Smooth muscle cell (in vitro differentiated cells): Measurements from ENCODE around the gene PLA2G6. TPM values are rescaled to one million over a fixed set of nuclear protein-coding genes. Genes with fewer than 3 reads are reported as not detected.

Source experiments
- DNase-seq: peaks from one replicate; lab custom pipeline; 2025; ENCODE audit not compliant: unreplicated experiment; lab: John Stamatoyannopoulos, UW
- H2AFZ ChIP-seq: fragments of 200-600 bp; sonication (generic); 2 replicates; pipeline ENCODE4 v1.6.0; 2016; ENCODE audit warnings: antibody characterized with exemption, low read depth, mild to moderate bottlenecking
- H3F3A ChIP-seq: fragments of 200-600 bp; sonication (generic); 2 replicates; pipeline ENCODE4 v1.6.0; 2017; ENCODE audit warnings: antibody characterized with exemption, low read depth
- H3K27ac ChIP-seq: fragments of 200-600 bp; sonication (generic); 2 replicates; pipeline ENCODE4 v1.5.1; 2016; ENCODE audit warnings: low read depth, mild to moderate bottlenecking
- H3K27me3 ChIP-seq: fragments of 200-600 bp; sonication (generic); 2 replicates; pipeline ENCODE4 v1.6.1; 2016; ENCODE audit warnings: low read depth, mild to moderate bottlenecking
- H3K36me3 ChIP-seq: fragments of 200-600 bp; sonication (generic); 2 replicates; pipeline ENCODE4 v1.5.1; 2016; ENCODE audit warnings: low read depth
- H3K4me1 ChIP-seq: fragments of 200-600 bp; sonication (generic); 2 replicates; pipeline ENCODE4 v1.5.1; 2016; ENCODE audit warnings: low read depth
- H3K4me2 ChIP-seq: fragments of 200-600 bp; sonication (generic); 2 replicates; pipeline ENCODE4 v1.6.0; 2016; ENCODE audit warnings: mild to moderate bottlenecking
- H3K4me3 ChIP-seq: fragments of 200-600 bp; sonication (generic); 2 replicates; pipeline ENCODE4 v1.5.1; 2016; ENCODE audit warnings: mild to moderate bottlenecking
- H3K79me2 ChIP-seq: fragments of 200-600 bp; sonication (generic); 2 replicates; pipeline ENCODE4 v1.6.0; 2016; ENCODE audit warnings: low read depth, mild to moderate bottlenecking
- H3K9ac ChIP-seq: fragments of 200-600 bp; sonication (generic); 2 replicates; pipeline ENCODE4 v1.6.0; 2016; ENCODE audit warnings: low read depth
- H3K9me3 ChIP-seq: fragments of 200-600 bp; sonication (generic); replicated peaks from 2 replicates; pipeline ENCODE4 v1.5.1; 2016; ENCODE audit warnings: low read depth
- H4K20me1 ChIP-seq: fragments of 200-600 bp; sonication (generic); 2 replicates; pipeline ENCODE4 v1.6.0; 2016; ENCODE audit warnings: low read depth
- CTCF ChIP-seq: fragments of 200-600 bp; sonication (generic); IDR thresholded peaks from 2 replicates; pipeline ENCODE4 v1.5.1; 2017; ENCODE audit warnings: borderline replicate concordance, mild to moderate bottlenecking, antibody characterized with exemption; ENCODE audit not compliant: insufficient read depth, poor library complexity, severe bottlenecking
- WGBS: methylation state at CpG from one replicate; pipeline ENCODE4 v1.1.7; 2016; ENCODE audit warnings: low lambda C conversion rate; 5-methylcytosine and 5-hydroxymethylcytosine counted together
- polyA plus RNA-seq: library from polyadenylated mRNA; unstranded; fragments of >200 nt; fragmentation: Nextera tagmentation; extraction: Ambion mirVana; gene quantifications from 2 replicates; pipeline ENCODE4 v1.2.1, GENCODE V29; 2016
- total RNA-seq: library from RNA; depleted of rRNA; stranded (reverse); fragments of >200 nt; gene quantifications from 2 replicates; pipeline ENCODE4 v1.2.3, GENCODE V29; 2014

Gene PLA2G6
- total and polyA plus RNA-seq, 2 experiments from 2014 or later = 6.1 to 8.9 TPM

GRCh38 chr22:38083931-38084631 lies 97.5 kb downstream of the PLA2G6 start, which contains the start of gene SLC16A8:
TSS of gene SLC16A8 (minus strand) at chr22:38084184. CDS start at chr22:38082873, 1,311 bp downstream.
- TF ChIP-seq CTCF = no peak
- Histone ChIP-seq H3K9me3 (no peaks in the 10 kb centered on the region), H3K27me3 (peaks cover 4% of the 10 kb centered on the region), H3K36me3 (no peaks in the 10 kb centered on the region), H3K79me2 (no peaks in the 10 kb centered on the region), H3K4me3 (no peak within 1 kb of the TSS), H3K9ac (no peak within 1 kb of the TSS), H3K4me1 (peaks cover 22% of the 10 kb centered on the region), H3K4me2 (no peak within 1 kb of the TSS), H3K27ac (no peak within 1 kb of the TSS), H3F3A (no peaks in the 10 kb centered on the region), H4K20me1 (no peaks in the 10 kb centered on the region), H2AFZ (no peak within 1 kb of the TSS)
- 59% methylated on average over 15 of the region's 16 CpGs for WGBS
- DNase-seq = no peak

DNA sequence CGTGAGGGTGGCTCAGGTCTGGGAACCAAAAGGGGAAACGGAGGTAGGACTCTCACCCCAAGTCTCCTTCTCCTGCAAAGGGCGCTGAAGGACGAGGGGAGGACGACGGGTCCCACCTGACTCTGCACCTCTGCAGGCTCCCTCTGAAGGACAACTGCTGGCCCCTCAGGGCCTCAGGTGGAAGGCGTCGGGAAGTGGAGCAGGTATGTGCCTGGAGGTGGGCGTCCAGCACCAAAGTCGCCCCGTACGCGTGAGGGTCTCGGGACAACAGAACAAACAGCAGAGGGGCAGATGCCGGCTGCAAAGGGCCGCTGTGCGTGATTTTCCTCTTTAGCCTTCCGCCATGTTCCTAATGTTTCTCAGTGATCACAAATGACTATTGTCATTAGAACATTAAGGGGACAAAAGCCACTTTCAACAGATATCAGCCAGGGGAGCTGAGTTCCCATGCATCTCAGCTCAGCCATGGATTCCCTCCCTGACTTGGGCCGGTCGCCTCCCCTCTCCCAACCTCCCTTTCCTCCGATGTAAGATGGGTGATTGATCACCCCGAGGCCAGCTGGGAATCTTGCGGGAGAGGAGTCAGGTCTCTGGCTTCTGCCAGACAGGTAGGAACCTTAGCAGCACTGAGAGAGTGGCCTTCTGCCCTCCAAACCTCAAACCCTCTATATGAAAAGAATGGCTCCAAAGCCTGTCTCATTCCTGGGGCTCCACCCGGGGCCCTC lies 98.5 kb downstream of the PLA2G6 start:
- no peak overlapping the region for H3K27ac ChIP-seq
- no peaks in the 10 kb centered on the region for H4K20me1 ChIP-seq
- no peak overlapping the region for H3K4me2 ChIP-seq
- no peak for DNase-seq
- no peak overlapping the region for H2AFZ ChIP-seq
- peaks cover 22% of the 10 kb centered on the region for H3K4me1 ChIP-seq
- peaks cover 4% of the 10 kb centered on the region for H3K27me3 ChIP-seq
- H3K4me3 ChIP-seq = no peak overlapping the region
- no peak overlapping the region for H3K9ac ChIP-seq
- H3F3A ChIP-seq = no peaks in the 10 kb centered on the region
- no peak for TF ChIP-seq CTCF
- no peaks in the 10 kb centered on the region for H3K36me3 ChIP-seq
- no peaks in the 10 kb centered on the region for H3K9me3 ChIP-seq
- no peaks in the 10 kb centered on the region for H3K79me2 ChIP-seq
- 89% methylated on average over 23 of the region's 24 CpGs for WGBS

GRCh38 chr22:38081941-38082828 lies 99.4 kb downstream of the PLA2G6 start:
- Histone ChIP-seq H3F3A (no peaks in the 10 kb centered on the region), H2AFZ (no peak overlapping the region), H3K79me2 (no peaks in the 10 kb centered on the region), H3K9me3 (no peaks in the 10 kb centered on the region), H3K27ac (no peak overlapping the region), H3K36me3 (no peaks in the 10 kb centered on the region), H3K4me3 (peak overlapping the region; percentile 36), H3K9ac (no peak overlapping the region), H3K4me2 (peak overlapping the region; percentile 85), H4K20me1 (no peaks in the 10 kb centered on the region), H3K4me1 (peaks cover 22% of the 10 kb centered on the region), H3K27me3 (peaks cover 4% of the 10 kb centered on the region)
- DNase-seq = no peak
- TF ChIP-seq CTCF = no peak
- 68% methylated on average over 33 of the region's 52 CpGs for WGBS
